GM21528 (cell line): Measurements from ENCODE around the gene MBD6.
"Not testable (repeated sequence)": the region's sequence is repeated elsewhere in the genome, so short reads cannot be mapped to it uniquely, and the experiment has no call there.

Experiments
- ATAC-seq: cut with Tn5 transposase; IDR thresholded peaks from one replicate; pipeline ENCODE4 v1.9.1; 2021; ENCODE audit warnings: mild to moderate bottlenecking, moderate library complexity; ENCODE audit not compliant: unreplicated experiment, low FRiP score

Gene MBD6

GRCh38 chr12:57513677-57514076 is 8.9 kb upstream of the MBD6 start:
- ATAC-seq, result not testable (repeated sequence)

GRCh38 chr12:57514246-57514645 is 8.4 kb upstream of the MBD6 start:
- not testable (repeated sequence) for ATAC-seq

- ATAC-seq, result no peak
These were observed 7.8 kb upstream of the MBD6 start for GRCh38 chr12:57514720-57515407.

GRCh38 chr12:57515408-57515933 is 7.2 kb upstream of the MBD6 start:
- ATAC-seq, result no peak

- no peak for ATAC-seq
These were observed 6.6 kb upstream of the MBD6 start for GRCh38 chr12:57515934-57516541.

- ATAC-seq, result no peak
These were observed 5.9 kb upstream of the MBD6 start for GRCh38 chr12:57516617-57517153.

GRCh38 chr12:57517187-57517586 is 5.4 kb upstream of the MBD6 start:
- ATAC-seq, result no peak

GRCh38 chr12:57517718-57518117 is 4.9 kb upstream of the MBD6 start:
- ATAC-seq, result not testable (repeated sequence)

- ATAC-seq, result no peak
These were observed 4.3 kb upstream of the MBD6 start for GRCh38 chr12:57518176-57518919.

- no peak for ATAC-seq
These were observed 3.5 kb upstream of the MBD6 start for GRCh38 chr12:57518920-57519795.

GRCh38 chr12:57519796-57520052 is 2.9 kb upstream of the MBD6 start:
- ATAC-seq, result no peak

GRCh38 chr12:57520053-57520818 is 2.4 kb upstream of the MBD6 start, which contains the start of gene DDIT3:
Gene DDIT3, minus strand, starts transcription at chr12:57520514. Its CDS starts 3,108 bp downstream, at chr12:57517406.
- ATAC-seq, result peak; percentile 52

GRCh38 chr12:57521525-57522010 is 1.1 kb upstream of the MBD6 start:
- no peak for ATAC-seq

GRCh38 chr12:57522887-57523705 is 472 bp downstream of the MBD6 start:
- no peak for ATAC-seq

GRCh38 chr12:57523706-57524614 is 1.3 kb downstream of the MBD6 start:
- ATAC-seq, result no peak

GRCh38 chr12:57524814-57525614 is 2.4 kb downstream of the MBD6 start:
- no peak for ATAC-seq
